PC-9 (cell line): Measurements from ENCODE around the gene CRPPA. TPM values are rescaled to one million over a fixed set of nuclear protein-coding genes. Genes with fewer than 3 reads are reported as not detected.
"Not testable (repeated sequence)": the region's sequence is repeated elsewhere in the genome, so short reads cannot be mapped to it uniquely, and the experiment has no call there.

ENCODE experiments used
- BruUV-seq: library from RNA; stranded (reverse); fragments of 400-500 nt; replicated peaks from 2 replicates; lab custom pipeline; 2021; lab: Mats Ljungman, UMichigan
- CTCF ChIA-PET: fragments of 300-600 bp; sonication (Branson Sonifier 250); formaldehyde crosslinking; loops from one replicate; lab custom pipeline; 2022; ENCODE audit warnings: antibody characterized with exemption; lab: Charles Lee
- POLR2A ChIA-PET: fragments of 300-600 bp; sonication (Branson Sonifier 250); formaldehyde crosslinking; loops from one replicate; lab custom pipeline; 2022; ENCODE audit warnings: antibody characterized with exemption; ENCODE audit not compliant: unreplicated experiment; lab: Charles Lee
- DNase-seq, 2 experiments: peaks; one replicate each; pipeline versions ENCODE4 v3.0.0 to v3.0.0-alpha.2; 2015 to 2022; ENCODE audit warnings: mixed read lengths in 1 of 2
- H2AFZ ChIP-seq: fragments of 200-600 bp; sonication (generic); 2 replicates; pipeline ENCODE4 v1.8.1; 2017; ENCODE audit warnings: antibody characterized with exemption
- H3F3A ChIP-seq: fragments of 200-600 bp; sonication (generic); 2 replicates; pipeline ENCODE4 v1.8.1; 2017; ENCODE audit warnings: antibody characterized with exemption, mild to moderate bottlenecking, low read depth; ENCODE audit not compliant: insufficient read depth
- H3K27ac ChIP-seq: fragments of 200-600 bp; sonication (generic); 2 replicates; pipeline ENCODE4 v1.6.1; 2016; ENCODE audit warnings: mixed run types
- H3K27me3 ChIP-seq: fragments of 200-600 bp; sonication (generic); 2 replicates; pipeline ENCODE4 v1.6.1; 2016; ENCODE audit warnings: low read depth, mixed run types; ENCODE audit not compliant: insufficient read depth
- H3K36me3 ChIP-seq: fragments of 200-600 bp; sonication (generic); 2 replicates; pipeline ENCODE4 v1.6.1; 2016; ENCODE audit warnings: low read depth, mixed run types
- H3K4me1 ChIP-seq: fragments of 200-600 bp; sonication (generic); replicated peaks from 2 replicates; pipeline ENCODE4 v1.6.1; 2016; ENCODE audit warnings: mixed run types; ENCODE audit not compliant: insufficient read depth
- H3K4me2 ChIP-seq: fragments of 200-600 bp; sonication (generic); 2 replicates; pipeline ENCODE4 v1.6.1; 2017; ENCODE audit warnings: mixed run types
- H3K4me3 ChIP-seq: fragments of 200-600 bp; sonication (generic); 2 replicates; pipeline ENCODE4 v1.6.1; 2016; ENCODE audit warnings: mixed run types
- H3K79me2 ChIP-seq: fragments of 200-600 bp; sonication (generic); 2 replicates; pipeline ENCODE4 v1.6.1; 2017; ENCODE audit warnings: low read depth, mixed run types
- H3K9me2 ChIP-seq: fragments of 200-600 bp; sonication (generic); 2 replicates; pipeline ENCODE4 v1.8.1; 2017; ENCODE audit warnings: mild to moderate bottlenecking; ENCODE audit not compliant: insufficient read depth
- H3K9me3 ChIP-seq: fragments of 200-600 bp; sonication (generic); 2 replicates; pipeline ENCODE4 v1.8.1; 2016; ENCODE audit warnings: low read depth; ENCODE audit not compliant: insufficient read depth
- H4K20me1 ChIP-seq: fragments of 200-600 bp; sonication (generic); 2 replicates; pipeline ENCODE4 v1.8.1; 2017; ENCODE audit not compliant: insufficient read depth
- EZH2 ChIP-seq: fragments of 200-600 bp; sonication (generic); IDR thresholded peaks from 2 replicates; pipeline ENCODE4 v1.8.0; 2017; ENCODE audit warnings: antibody characterized with exemption, low read depth
- intact Hi-C: fragments of 100-400 bp; cut with micrococcal nuclease; formaldehyde crosslinking; loops from one replicate; pipeline ENCODE4 v1.10.0; 2022; ENCODE audit not compliant: unreplicated experiment
- total RNA-seq: library from RNA; stranded (reverse); gene quantifications from 2 replicates; pipeline ENCODE4 v1.2.3, GENCODE V29; 2021
- TF ChIP-seq, protein P1 (sequence below): fragments of 200-600 bp; sonication (generic); conservative IDR thresholded peaks from 2 replicates; pipeline ENCODE4 v1.6.1; 2017; ENCODE audit warnings: mixed run types, antibody characterized with exemption, mild to moderate bottlenecking, moderate library complexity

CRPPA gene
- total RNA-seq, 1 experiment from 2014 or later, result 9.2 TPM

DNA sequence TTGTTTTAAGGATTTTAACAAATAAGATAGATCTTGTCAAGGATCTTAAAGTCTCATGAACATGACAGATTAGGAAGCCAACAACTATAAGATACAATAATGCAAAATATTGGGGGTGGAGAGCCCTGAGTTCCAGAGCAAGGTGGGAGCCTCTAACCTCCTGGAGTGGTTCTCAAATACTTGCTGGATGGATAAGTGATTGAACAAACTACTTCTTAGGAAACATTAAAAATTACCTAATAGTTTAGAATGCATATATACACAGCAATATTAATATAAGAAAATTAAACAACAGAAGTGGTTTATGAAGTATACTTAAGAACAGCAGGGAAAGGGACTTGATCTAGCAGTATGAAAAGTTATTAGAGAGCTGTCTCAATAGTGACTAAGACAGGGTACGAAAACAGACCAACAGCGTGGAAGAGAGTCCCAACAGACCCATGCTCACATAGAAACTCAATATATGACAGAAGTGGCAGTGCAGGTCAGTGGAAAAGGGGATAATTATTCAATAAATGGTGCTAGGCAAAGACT, 28.3 kb downstream of the CRPPA start:
- Histone ChIP-seq H3K4me3 (no peak overlapping the region), H3K4me1 (no peaks in the 10 kb centered on the region), H3K9me3 (peaks cover 17% of the 10 kb centered on the region), H3K27me3 (no peaks in the 10 kb centered on the region), H3K36me3 (peaks cover 6% of the 10 kb centered on the region; the same call in 1 of the 2 replicates), H3K27ac (no peak overlapping the region), H3K4me2 (no peak overlapping the region), H3F3A (peaks cover 22% of the 10 kb centered on the region), H3K9me2 (no peaks in the 10 kb centered on the region; the same call in 1 of the 2 replicates), H3K79me2 (no peaks in the 10 kb centered on the region), H2AFZ (no peak overlapping the region), H4K20me1 (no peaks in the 10 kb centered on the region)
- CTCF ChIA-PET, result no interaction called here
- POLR2A ChIA-PET, result no interaction called here
- TF ChIP-seq, protein P1, sequence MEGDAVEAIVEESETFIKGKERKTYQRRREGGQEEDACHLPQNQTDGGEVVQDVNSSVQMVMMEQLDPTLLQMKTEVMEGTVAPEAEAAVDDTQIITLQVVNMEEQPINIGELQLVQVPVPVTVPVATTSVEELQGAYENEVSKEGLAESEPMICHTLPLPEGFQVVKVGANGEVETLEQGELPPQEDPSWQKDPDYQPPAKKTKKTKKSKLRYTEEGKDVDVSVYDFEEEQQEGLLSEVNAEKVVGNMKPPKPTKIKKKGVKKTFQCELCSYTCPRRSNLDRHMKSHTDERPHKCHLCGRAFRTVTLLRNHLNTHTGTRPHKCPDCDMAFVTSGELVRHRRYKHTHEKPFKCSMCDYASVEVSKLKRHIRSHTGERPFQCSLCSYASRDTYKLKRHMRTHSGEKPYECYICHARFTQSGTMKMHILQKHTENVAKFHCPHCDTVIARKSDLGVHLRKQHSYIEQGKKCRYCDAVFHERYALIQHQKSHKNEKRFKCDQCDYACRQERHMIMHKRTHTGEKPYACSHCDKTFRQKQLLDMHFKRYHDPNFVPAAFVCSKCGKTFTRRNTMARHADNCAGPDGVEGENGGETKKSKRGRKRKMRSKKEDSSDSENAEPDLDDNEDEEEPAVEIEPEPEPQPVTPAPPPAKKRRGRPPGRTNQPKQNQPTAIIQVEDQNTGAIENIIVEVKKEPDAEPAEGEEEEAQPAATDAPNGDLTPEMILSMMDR, result no peak
- TF ChIP-seq EZH2, result no peak
- no TSS peak for BruUV-seq
- intact Hi-C loops, result no loop called here
- DNase-seq, result no peak

DNA sequence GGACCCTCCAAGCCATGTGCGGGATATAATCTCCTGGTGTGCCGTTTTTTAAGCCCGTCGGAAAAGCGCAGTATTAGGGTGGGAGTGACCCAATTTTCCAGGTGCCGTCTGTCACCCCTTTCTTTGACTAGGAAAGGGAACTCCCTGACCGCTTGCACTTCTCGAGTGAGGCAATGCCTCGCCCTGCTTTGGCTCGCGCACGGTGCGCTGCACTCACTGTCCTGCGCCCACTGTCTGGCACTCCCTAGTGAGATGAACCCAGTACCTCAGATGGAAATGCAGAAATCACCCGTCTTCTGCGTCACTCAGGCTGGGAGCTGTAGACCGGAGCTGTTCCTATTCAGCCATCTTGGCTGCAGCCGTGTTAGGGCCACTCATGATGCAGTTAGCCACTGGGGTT, 37.6 kb downstream of the CRPPA start:
- POLR2A ChIA-PET, result interaction anchor here (0.7 kb wide), 1 partner anchor 284 kb away, joined by 3 read pairs; no protein-coding TSS in a partner anchor
- H3K4me2 ChIP-seq, BruUV-seq, H3F3A ChIP-seq, H3K4me1 ChIP-seq, H3K36me3 ChIP-seq, intact Hi-C loops, H3K27ac ChIP-seq, H4K20me1 ChIP-seq, H3K9me2 ChIP-seq, CTCF ChIA-PET, H3K4me3 ChIP-seq, DNase-seq, H3K79me2 ChIP-seq, H3K27me3 ChIP-seq, H2AFZ ChIP-seq: not testable (repeated sequence)
- peaks cover 13% of the 10 kb centered on the region; the same call in 1 of the 2 replicates for H3K9me3 ChIP-seq

DNA sequence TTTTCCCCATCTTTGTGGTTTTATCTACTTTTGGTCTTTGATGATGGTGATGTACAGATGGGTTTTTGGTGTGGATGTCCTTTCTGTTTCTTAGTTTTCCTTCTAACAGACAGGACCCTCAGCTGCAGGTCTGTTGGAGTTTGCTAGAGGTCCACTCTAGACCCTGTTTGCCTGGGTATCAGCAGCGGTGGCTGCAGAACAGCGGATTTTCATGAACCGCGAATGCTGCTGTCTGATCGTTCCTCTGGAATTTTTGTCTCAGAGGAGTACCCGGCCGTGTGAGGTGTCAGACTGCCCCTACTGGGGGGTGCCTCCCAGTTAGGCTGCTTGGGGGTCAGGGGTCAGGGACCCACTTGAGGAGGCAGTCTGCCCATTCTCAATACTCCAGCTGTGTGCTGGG, 38.2 kb downstream of the CRPPA start:
- intact Hi-C loops, BruUV-seq, H2AFZ ChIP-seq, H4K20me1 ChIP-seq, DNase-seq, H3K79me2 ChIP-seq, CTCF ChIA-PET, H3K9me2 ChIP-seq, H3K4me3 ChIP-seq, H3K4me2 ChIP-seq, H3K27me3 ChIP-seq, POLR2A ChIA-PET, H3F3A ChIP-seq, H3K4me1 ChIP-seq, H3K36me3 ChIP-seq, H3K27ac ChIP-seq: not testable (repeated sequence)
- H3K9me3 ChIP-seq, result peaks cover 13% of the 10 kb centered on the region; the same call in 1 of the 2 replicates

Other genes starting within 250 kb of the CRPPA start
- not detected in 2 replicates for gene SOSTDC1, start 44.2 kb upstream of the CRPPA start, total RNA-seq
- not detected in 2 replicates for gene LRRC72, start 105.3 kb upstream of the CRPPA start, total RNA-seq
- gene ANKMY2, start 224.2 kb upstream of the CRPPA start, total RNA-seq, result 22.9 and 30.7 TPM in 2 replicates
- gene BZW2, start 224.6 kb upstream of the CRPPA start, total RNA-seq, result 93.7 and 102 TPM in 2 replicates